Loucy (cell line): ENCODE measurements around the gene MAFF.

Source experiments
- EZH2phosphoT487 ChIP-seq: fragments of 200-600 bp; IDR thresholded peaks from 2 replicates; pipeline ENCODE4 v1.6.1; 2018; ENCODE audit warnings: antibody characterized with exemption, mild to moderate bottlenecking, moderate library complexity, borderline replicate concordance
- TF ChIP-seq, protein P1 (sequence below): fragments of 200-600 bp; sonication (generic); conservative IDR thresholded peaks from 2 replicates; pipeline ENCODE4 v1.5.1; 2014; ENCODE audit warnings: mild to moderate bottlenecking, antibody characterized with exemption, low read length

DNA sequence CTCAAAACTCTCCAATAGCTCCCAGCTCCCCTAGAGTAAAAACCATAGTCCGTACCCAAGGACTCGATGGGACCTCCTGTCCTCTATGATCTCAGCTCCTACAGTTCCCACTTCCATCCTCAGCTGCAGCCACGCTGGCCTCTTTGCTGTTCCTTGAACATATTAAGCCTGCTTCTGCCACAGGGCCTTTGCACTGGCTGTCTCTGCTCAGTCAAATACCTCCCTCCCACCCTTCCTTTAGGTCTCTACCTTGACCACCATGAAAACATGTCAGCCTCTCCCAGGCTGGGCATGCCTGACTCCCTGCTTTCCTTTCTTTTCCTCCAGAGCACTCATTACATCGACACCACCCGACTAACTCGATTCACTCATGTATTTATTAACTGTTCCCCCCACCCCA, 46.5 kb downstream of the MAFF start:
- no peak for TF ChIP-seq EZH2phosphoT487
- TF ChIP-seq, protein P1, sequence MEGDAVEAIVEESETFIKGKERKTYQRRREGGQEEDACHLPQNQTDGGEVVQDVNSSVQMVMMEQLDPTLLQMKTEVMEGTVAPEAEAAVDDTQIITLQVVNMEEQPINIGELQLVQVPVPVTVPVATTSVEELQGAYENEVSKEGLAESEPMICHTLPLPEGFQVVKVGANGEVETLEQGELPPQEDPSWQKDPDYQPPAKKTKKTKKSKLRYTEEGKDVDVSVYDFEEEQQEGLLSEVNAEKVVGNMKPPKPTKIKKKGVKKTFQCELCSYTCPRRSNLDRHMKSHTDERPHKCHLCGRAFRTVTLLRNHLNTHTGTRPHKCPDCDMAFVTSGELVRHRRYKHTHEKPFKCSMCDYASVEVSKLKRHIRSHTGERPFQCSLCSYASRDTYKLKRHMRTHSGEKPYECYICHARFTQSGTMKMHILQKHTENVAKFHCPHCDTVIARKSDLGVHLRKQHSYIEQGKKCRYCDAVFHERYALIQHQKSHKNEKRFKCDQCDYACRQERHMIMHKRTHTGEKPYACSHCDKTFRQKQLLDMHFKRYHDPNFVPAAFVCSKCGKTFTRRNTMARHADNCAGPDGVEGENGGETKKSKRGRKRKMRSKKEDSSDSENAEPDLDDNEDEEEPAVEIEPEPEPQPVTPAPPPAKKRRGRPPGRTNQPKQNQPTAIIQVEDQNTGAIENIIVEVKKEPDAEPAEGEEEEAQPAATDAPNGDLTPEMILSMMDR = no peak
